ENCODE results near the gene DIO1.

GRCh38 chr1:53951697-53952096, 57.7 kb downstream of the DIO1 start:
- TF ChIP-seq SIN3A (IDR thresholded peaks at IDR 0.05; ENCODE audit: borderline replicate concordance, low read depth, low read length), result no peak
- no peak for TF ChIP-seq RAD21 (IDR thresholded peaks at IDR 0.05; ENCODE audit: low read length)
- no peak for TF ChIP-seq CTCF (IDR thresholded peaks at IDR 0.05)
- TF ChIP-seq MXI1 (IDR thresholded peaks at IDR 0.05; ENCODE audit: low read depth, low read length), result peak; percentile 37; the same call in 1 of the 2 replicates
- no peak for TF ChIP-seq FOXJ3 (CRISPR knock-in tag; IDR thresholded peaks at IDR 0.05)
- TF ChIP-seq, protein P1, sequence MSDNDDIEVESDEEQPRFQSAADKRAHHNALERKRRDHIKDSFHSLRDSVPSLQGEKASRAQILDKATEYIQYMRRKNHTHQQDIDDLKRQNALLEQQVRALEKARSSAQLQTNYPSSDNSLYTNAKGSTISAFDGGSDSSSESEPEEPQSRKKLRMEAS (IDR thresholded peaks at IDR 0.05; ENCODE audit: low read depth), result no peak
- TF ChIP-seq YY1 (IDR thresholded peaks at IDR 0.05; ENCODE audit: low read depth), result no peak
- TF ChIP-seq, protein P2, sequence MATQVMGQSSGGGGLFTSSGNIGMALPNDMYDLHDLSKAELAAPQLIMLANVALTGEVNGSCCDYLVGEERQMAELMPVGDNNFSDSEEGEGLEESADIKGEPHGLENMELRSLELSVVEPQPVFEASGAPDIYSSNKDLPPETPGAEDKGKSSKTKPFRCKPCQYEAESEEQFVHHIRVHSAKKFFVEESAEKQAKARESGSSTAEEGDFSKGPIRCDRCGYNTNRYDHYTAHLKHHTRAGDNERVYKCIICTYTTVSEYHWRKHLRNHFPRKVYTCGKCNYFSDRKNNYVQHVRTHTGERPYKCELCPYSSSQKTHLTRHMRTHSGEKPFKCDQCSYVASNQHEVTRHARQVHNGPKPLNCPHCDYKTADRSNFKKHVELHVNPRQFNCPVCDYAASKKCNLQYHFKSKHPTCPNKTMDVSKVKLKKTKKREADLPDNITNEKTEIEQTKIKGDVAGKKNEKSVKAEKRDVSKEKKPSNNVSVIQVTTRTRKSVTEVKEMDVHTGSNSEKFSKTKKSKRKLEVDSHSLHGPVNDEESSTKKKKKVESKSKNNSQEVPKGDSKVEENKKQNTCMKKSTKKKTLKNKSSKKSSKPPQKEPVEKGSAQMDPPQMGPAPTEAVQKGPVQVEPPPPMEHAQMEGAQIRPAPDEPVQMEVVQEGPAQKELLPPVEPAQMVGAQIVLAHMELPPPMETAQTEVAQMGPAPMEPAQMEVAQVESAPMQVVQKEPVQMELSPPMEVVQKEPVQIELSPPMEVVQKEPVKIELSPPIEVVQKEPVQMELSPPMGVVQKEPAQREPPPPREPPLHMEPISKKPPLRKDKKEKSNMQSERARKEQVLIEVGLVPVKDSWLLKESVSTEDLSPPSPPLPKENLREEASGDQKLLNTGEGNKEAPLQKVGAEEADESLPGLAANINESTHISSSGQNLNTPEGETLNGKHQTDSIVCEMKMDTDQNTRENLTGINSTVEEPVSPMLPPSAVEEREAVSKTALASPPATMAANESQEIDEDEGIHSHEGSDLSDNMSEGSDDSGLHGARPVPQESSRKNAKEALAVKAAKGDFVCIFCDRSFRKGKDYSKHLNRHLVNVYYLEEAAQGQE (IDR thresholded peaks at IDR 0.05; ENCODE audit: low read depth, low read length), result no peak
- no peak for TF ChIP-seq CHD2 (IDR thresholded peaks at IDR 0.05; ENCODE audit: low read length, partially characterized antibody)
- TF ChIP-seq EP300 (IDR thresholded peaks at IDR 0.05; ENCODE audit: borderline replicate concordance in 1 of 2, low read depth in 1 of 2, low read length in 1 of 2), result no peak; a peak in 1 of 4 replicates
- TF ChIP-seq EZH2phosphoT487 (IDR thresholded peaks at IDR 0.05; ENCODE audit: borderline replicate concordance, low read depth), result no peak
- TF ChIP-seq POLR2AphosphoS5 (IDR thresholded peaks at IDR 0.05; ENCODE audit: low read depth, low read length), result no peak
- TF ChIP-seq USF2 (IDR thresholded peaks at IDR 0.05; ENCODE audit: borderline replicate concordance, low read depth, low read length), result no peak
- no peak for TF ChIP-seq USF1 (IDR thresholded peaks at IDR 0.05; ENCODE audit: borderline replicate concordance, low read depth)

Measured in SK-N-SH (cell line).